ENCODE data around the gene XPNPEP3. TPM values are rescaled to one million over a fixed set of nuclear protein-coding genes. Genes with fewer than 3 reads are reported as not detected.

The XPNPEP3 gene
- total RNA-seq, 4 donors from 2014 or later, result 10.0 to 19.5 (median 14.6) TPM

DNA sequence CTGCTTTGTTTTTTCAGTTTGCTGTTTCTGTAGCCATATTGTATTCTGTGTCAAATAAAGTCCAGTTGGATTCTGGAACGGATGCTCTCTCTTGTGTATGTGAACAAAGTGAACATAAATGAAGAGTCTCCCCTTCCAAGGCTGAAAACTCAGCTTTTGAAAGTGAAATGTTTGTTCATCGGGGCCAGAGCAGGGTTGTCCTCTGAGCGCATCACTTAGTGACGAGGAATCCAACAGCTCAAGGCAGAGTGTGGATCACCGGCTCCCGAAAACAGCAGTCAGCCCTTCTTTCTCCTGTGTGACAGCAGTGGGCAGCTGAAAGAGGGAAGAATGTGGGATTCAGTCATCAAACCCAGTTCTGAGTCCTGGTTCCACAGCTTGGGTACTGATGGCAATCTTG, 115.6 kb downstream of the XPNPEP3 start:
- no peaks in the 10 kb centered on the region for H3K9me3 ChIP-seq
- TF ChIP-seq POLR2A (IDR thresholded peaks at IDR 0.05) (no peak), POLR2AphosphoS5 (IDR thresholded peaks at IDR 0.05) (no peak), EP300 (IDR thresholded peaks at IDR 0.05) (no peak)
- TF ChIP-seq, protein P1, sequence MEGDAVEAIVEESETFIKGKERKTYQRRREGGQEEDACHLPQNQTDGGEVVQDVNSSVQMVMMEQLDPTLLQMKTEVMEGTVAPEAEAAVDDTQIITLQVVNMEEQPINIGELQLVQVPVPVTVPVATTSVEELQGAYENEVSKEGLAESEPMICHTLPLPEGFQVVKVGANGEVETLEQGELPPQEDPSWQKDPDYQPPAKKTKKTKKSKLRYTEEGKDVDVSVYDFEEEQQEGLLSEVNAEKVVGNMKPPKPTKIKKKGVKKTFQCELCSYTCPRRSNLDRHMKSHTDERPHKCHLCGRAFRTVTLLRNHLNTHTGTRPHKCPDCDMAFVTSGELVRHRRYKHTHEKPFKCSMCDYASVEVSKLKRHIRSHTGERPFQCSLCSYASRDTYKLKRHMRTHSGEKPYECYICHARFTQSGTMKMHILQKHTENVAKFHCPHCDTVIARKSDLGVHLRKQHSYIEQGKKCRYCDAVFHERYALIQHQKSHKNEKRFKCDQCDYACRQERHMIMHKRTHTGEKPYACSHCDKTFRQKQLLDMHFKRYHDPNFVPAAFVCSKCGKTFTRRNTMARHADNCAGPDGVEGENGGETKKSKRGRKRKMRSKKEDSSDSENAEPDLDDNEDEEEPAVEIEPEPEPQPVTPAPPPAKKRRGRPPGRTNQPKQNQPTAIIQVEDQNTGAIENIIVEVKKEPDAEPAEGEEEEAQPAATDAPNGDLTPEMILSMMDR (IDR thresholded peaks at IDR 0.05), result no peak
- H3K27me3 ChIP-seq, result no peaks in the 10 kb centered on the region
- no peak overlapping the region for H3K27ac ChIP-seq
- WGBS, result 94% methylated on average over 6 of the region's 6 CpGs
- H3K4me1 ChIP-seq, result peaks cover 3% of the 10 kb centered on the region
- DNase-seq (ENCODE audit: low spot score in 2 of 2), result no peak
- H3K36me3 ChIP-seq, result peaks cover 52% of the 10 kb centered on the region
- H3K4me3 ChIP-seq, result no peak overlapping the region

DNA sequence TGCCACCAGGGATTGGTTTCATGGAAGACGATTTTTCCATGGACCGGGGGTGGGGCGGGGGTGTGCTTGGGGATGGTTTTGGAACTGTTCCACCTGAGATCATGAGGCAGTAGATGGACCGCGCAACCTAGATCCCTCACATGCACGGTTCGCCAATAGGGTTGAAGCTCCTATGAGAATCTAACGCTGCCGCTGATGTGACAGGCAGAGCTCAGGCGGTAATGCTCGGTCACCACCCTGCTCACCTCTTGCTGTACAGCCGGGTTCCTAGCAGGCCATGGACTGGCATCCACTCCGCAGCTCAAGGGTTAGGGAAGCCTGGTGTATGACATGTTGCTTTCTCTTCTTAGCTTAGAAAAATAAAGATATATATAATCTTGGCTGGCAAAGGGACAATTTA, 116.2 kb downstream of the XPNPEP3 start:
- Histone ChIP-seq H3K4me3 (no peak overlapping the region), H3K4me1 (peaks cover 3% of the 10 kb centered on the region), H3K27ac (no peak overlapping the region), H3K9me3 (no peaks in the 10 kb centered on the region), H3K36me3 (peaks cover 48% of the 10 kb centered on the region), H3K27me3 (no peaks in the 10 kb centered on the region)
- TF ChIP-seq, protein P1 (IDR thresholded peaks at IDR 0.05), result no peak
- no peak for TF ChIP-seq EP300 (IDR thresholded peaks at IDR 0.05)
- TF ChIP-seq POLR2A (IDR thresholded peaks at IDR 0.05), result no peak
- no peak for TF ChIP-seq POLR2AphosphoS5 (IDR thresholded peaks at IDR 0.05)
- no peak for DNase-seq (ENCODE audit: low spot score in 2 of 2)
- WGBS, result 95% methylated on average over 13 of the region's 13 CpGs

DNA sequence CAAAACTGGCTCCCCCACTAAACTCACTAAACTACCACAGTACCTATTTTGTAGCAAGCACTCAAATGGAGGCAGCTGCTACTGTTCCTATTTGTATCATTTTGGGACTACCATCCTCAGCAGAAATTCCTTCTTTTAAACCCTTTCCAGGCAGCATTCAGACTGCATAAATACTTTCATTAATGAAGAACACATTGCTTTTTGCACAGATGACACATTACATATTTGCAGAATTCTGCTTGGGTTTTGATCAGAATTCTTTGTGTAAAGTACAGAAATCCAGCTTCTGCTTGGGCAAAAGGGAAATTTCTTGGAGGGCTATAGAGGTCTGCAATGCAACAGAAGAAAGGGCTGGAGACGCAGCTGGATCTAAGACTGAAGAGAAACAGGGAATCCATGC, 118.4 kb downstream of the XPNPEP3 start:
- TF ChIP-seq EP300 (IDR thresholded peaks at IDR 0.05) (no peak), POLR2A (IDR thresholded peaks at IDR 0.05) (no peak), POLR2AphosphoS5 (IDR thresholded peaks at IDR 0.05) (no peak)
- TF ChIP-seq, protein P1 (IDR thresholded peaks at IDR 0.05), result no peak
- peaks cover 3% of the 10 kb centered on the region for H3K4me1 ChIP-seq
- H3K27ac ChIP-seq, result no peak overlapping the region
- no peak overlapping the region for H3K4me3 ChIP-seq
- H3K27me3 ChIP-seq, result no peaks in the 10 kb centered on the region
- H3K36me3 ChIP-seq, result peaks cover 26% of the 10 kb centered on the region
- 60% methylated on average over 1 of the region's 1 CpG for WGBS
- no peak for DNase-seq (ENCODE audit: low spot score in 2 of 2)
- no peaks in the 10 kb centered on the region for H3K9me3 ChIP-seq

DNA sequence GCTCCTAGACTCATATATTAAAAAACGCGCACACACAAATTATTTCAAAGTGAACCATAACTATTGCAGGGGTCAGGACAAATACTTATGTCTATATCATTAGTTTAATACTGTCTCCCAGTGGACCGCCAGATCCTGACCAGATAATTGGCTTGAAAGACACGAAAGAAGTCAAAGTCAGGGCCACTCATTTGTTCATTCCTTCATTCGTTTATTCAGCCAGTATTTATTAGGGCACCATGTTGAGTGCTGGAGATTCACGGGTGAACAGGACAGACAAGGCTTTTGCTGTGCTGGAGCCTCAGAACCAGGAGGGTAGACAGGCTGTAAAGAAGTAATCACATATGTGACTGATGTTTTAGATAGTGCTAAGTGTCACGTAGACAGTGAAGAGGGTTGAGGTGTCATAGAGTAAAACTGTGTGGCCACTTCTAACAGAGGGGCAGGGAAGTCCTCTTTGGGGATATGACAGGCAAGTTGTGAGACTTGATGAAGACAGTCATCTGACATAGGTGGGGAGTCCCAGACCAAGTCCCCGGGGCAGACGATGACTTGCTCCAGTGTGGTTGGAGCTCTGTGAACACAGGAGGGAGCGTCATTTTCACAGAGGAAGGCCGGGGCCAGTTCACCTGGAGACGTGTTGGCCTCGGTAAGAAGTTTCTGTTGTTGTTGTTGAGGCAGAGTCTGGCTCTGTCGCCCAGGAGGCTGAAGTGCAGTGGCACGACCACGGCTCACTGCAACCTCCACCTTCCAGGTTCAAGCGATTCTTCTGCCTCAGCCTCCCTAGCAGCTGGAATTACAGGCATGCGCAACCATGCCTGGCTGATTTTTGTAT, 120.1 kb downstream of the XPNPEP3 start:
- H3K27me3 ChIP-seq, result no peaks in the 10 kb centered on the region
- H3K36me3 ChIP-seq, result peaks cover 13% of the 10 kb centered on the region
- H3K9me3 ChIP-seq, result no peaks in the 10 kb centered on the region
- TF ChIP-seq EP300 (IDR thresholded peaks at IDR 0.05) (no peak), POLR2A (IDR thresholded peaks at IDR 0.05) (no peak), POLR2AphosphoS5 (IDR thresholded peaks at IDR 0.05) (no peak)
- TF ChIP-seq, protein P1 (IDR thresholded peaks at IDR 0.05), result no peak
- H3K27ac ChIP-seq, result no peak overlapping the region
- WGBS, result 89% methylated on average over 16 of the region's 18 CpGs
- no peak for DNase-seq (ENCODE audit: low spot score in 2 of 2)
- no peak overlapping the region for H3K4me3 ChIP-seq
- H3K4me1 ChIP-seq, result peaks cover 3% of the 10 kb centered on the region

DNA sequence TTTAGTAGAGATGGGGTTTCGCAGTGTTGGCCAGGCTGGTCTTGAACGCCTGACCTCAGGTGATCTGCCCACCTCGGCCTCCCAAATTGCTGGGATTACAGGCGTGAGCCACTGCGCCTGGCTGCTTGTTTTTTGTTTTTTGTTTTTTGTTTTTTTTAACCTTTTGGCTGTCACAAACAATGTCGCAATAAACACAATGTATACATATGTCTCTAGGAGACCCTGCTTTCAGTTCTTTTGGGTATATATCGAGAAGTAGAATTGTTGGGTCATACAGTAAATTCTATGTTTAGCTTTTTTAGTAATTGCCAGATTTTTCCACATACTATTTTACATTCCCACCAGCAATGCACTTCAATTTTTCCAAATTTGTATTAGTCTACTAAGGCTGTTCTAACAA, 122.2 kb downstream of the XPNPEP3 start:
- WGBS, result 93% methylated on average over 7 of the region's 7 CpGs
- H3K4me3 ChIP-seq, result no peak overlapping the region

More for the DNA sequence above, 122.2 kb downstream of the XPNPEP3 start:
- no peaks in the 10 kb centered on the region for H3K27me3 ChIP-seq
- no peak overlapping the region for H3K27ac ChIP-seq
- no peaks in the 10 kb centered on the region for H3K9me3 ChIP-seq
- no peaks in the 10 kb centered on the region for H3K36me3 ChIP-seq
- no peak for DNase-seq (ENCODE audit: low spot score in 2 of 2)
- no peak for TF ChIP-seq EP300 (IDR thresholded peaks at IDR 0.05)
- no peak for TF ChIP-seq POLR2A (IDR thresholded peaks at IDR 0.05)
- no peak for TF ChIP-seq POLR2AphosphoS5 (IDR thresholded peaks at IDR 0.05)
- TF ChIP-seq, protein P1 (IDR thresholded peaks at IDR 0.05), result no peak
- peaks cover 3% of the 10 kb centered on the region for H3K4me1 ChIP-seq

Data from suprapubic skin (tissue), 4 donors.